ENCODE data around the gene RAD51B.

The RAD51B gene

GRCh38 chr14:68726093-68726695 lies 906.6 kb downstream of the RAD51B start:
- no peak for FAIRE-seq

DNA sequence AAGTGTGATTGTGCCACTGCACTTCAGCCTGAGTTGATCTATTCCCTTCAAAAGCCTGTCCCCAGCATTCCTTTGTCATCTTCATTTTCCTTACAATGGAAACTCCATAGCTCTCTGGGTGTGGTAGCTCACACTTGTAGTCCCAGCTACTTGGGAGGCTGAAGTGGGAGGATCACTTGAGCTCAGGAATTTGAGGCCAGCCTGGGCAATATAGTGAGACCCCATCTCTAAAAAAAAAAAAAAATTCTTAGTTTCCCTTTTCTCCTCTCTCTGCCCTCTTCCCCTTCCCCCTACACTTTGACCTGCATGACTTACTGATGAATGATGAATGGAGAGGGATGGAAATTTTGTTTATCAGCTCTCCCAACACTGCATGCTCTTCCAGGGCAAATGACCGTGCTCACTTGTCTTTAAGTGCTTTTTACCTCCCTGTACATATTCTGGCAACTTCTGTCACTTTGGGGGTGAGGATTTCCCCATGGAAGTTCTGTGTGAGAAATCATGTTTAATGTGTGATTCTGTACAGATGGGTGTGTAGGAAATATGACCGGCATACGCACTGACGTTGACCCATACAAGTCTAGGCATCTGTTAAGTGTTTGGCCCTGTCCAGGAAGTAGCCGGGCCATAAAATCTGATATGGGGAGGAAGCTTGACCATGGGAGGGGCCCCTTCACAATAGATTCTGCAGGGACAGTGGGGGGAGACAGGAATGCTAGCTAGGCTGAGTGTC lies 907.9 kb downstream of the RAD51B start:
- no peak for FAIRE-seq

DNA sequence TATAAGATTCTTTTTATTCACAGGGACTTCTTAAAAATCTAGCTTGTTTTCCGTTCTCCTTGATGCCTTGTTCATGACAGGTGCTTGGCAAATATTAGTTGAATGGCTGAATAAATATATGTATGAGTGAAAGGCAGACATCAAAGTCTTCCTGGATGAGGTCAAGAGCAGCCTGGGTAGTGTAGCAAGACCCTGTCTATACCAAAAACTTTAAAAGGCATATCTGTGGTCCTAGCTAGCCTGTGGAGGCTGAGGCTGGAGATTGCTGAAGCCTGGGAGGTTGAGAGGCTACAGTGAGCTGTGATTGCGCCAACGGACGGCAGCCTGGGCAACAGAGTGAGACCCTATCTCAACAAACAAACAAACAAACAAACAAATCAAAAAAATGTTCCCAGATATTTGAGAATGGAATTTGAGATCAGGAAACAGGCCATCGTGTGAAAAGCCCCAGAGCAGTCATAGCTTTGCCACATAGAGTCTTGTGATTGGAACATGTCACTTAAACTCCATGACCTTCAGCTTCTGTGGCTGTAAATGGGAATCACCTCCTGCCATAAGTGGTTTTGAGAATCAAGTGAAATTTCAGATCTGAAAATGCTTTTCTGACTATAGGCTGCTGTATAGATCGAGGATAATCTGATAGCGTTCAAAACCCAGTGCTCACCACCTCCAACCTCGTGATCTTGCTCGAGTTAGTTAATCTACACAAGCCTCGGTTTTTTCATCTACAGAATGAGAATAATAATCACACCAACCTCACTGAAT lies 908.9 kb downstream of the RAD51B start:
- FAIRE-seq: no peak

DNA sequence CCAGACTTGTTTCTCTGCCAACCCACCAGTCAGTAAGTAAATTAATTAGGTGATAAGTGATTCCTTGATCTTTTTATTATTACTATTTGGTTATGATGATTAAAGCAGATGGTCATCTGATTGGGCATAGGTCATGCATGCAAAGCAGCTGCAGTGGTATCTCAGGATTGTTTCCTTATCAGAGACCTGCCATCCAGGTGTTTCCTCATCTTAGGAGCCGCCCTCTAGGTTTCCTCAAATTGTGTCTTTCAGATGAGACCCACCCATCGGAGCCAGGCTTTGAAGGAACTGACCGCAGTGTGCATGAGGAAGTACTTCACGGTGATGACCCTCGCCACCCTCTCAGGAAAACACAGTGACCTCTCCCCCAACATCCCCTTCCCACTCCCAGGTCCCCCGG lies 910.0 kb downstream of the RAD51B start:
- no peak for FAIRE-seq

DNA sequence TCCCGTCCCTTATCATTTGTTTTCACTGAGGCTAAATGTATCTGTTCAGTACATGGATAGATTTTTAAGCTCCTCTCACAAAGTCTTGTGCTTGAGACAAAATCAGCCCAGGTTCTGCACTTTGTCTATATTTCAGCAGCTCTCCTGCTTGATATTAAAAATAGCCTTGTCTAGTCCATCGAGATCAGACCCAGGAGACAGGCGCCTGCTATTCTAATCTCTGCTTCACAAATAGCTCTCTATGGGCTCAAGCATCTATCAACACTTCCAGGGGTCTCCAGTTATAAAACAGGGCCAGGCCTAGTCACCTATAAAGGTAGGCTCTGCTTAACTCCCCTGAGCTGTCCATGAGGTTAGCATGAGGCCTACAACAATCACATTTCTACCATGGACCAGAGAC lies 910.8 kb downstream of the RAD51B start:
- no peak for FAIRE-seq

DNA sequence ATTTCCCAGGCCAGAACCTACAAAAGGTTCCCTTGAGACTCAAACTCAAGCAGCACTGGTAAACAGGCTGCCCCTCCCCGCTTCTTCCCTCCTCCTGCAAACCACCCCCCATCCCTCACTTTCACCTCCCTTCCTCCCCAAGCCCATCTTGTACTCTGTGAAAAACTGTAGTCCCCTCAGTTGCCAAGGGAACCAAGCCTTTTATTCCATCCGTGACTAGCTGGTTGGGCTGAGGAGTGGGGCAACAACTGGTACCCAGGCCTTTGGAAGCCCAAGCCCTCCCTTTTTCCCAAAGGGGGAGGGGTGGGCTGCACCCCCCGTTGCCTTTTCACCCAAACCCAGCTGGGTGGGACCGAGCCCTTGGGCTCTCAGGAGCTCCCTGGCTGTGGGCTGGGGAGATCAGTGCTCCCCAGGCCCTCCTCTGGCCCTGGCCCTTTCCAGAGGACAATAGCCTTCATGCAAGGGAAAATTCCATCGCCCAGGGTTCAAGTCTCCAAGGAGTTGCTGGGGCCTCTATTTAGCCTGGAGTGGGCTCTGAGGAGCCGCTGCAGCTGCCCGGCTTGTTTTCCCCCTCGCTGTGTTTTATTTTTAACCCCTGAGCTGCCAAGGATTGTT lies 911.3 kb downstream of the RAD51B start:
- FAIRE-seq: no peak

DNA sequence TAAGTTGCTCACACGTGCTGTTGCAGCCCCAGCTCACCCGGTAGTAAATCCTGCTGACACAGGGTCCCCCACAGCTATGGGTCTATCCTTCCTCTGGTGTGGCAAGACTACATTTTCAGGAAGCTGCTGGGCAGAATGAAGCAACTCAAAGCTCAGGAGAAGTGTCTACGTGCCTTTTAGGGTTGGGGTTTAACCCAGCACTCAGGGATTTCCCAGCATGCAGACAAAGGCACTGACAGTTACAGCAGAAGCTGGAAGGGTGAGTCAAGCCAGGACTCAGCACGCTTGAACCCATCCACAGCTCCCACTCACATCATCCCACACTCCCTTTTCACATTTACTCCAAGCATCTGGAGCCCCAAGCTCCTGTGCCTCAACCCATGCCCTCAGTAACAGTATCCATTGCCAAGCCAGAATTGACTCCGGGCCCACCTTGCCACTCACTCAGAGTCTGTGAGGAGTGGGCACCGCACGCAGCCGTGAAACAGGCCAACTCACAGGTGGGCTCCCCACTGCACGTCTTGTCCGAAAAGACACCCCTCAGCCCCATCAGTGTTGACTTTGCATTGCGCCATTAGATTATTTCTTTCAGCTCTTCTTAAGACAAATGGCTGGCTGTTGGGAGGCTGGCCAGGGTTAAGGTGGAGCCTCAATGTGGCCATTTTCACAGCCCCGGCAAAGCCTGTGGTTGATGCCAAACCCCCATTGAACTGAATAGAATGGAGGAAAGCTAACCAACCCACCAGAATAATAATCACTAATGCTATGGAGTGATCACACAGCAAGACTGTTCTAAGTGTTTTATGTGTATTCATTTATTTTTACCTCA lies 913.7 kb downstream of the RAD51B start:
- FAIRE-seq: no peak

DNA sequence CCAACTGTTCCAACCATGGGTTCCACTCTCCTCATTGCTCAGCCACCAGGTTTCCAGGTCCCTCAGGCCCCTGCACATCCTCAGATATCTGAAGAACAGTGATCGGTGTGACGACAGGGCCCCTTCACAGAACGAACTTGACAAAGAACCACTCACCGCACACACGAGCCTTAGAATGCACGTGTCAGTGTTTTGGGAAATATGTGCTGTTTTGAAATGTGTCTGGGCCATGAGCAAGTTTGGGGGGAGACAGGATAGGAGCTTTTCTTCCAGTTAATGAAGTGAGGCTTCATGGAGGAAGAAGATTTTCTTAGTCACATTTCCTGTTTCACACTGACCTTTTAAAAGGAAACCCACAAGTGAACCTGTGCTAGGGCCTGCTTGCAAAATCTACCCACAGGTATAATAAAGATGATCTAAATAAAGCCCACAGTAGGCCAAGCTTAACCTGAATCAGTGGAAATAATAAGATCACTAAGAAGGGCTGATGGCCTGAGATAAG lies 914.7 kb downstream of the RAD51B start:
- FAIRE-seq: no peak

DNA sequence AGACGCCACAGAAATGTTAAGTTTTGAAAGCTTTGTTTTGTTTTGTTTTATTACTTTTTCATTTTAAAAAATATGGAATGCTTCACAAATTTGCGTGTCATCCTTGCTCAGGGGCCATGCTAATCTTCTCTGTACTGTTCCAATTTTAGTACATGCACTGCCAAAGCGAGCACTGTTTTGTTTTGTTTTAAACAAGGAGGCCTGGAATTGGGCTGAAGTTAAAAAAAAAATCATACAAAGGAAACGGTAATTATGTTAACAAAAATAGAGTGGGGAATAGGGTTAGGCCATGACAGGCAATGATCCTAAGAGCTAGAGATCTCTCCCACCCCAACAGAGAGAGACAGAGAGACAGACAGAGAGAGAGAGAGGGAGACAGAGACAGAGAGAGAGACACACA lies 916.3 kb downstream of the RAD51B start:
- no peak for FAIRE-seq

DNA sequence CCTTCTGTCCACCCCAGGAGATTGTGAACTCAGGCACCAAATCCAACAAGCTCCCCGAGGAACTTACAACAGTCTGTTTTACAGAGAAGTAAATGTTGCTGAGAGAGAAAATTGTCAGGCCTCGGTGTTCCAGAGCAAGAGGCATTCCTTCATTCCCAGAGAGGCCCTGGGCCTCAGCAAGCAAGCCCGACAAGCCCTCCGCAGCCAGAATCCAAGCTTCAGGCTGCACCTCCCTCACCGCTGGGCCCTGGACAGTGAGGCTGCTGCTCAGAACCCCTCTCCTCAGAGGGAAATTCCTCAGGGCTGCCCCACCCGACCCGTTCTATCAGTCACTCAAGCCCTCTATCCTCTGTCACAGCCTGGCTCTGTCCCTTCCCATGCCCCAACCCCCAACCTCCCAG lies 916.9 kb downstream of the RAD51B start:
- no peak for FAIRE-seq

DNA sequence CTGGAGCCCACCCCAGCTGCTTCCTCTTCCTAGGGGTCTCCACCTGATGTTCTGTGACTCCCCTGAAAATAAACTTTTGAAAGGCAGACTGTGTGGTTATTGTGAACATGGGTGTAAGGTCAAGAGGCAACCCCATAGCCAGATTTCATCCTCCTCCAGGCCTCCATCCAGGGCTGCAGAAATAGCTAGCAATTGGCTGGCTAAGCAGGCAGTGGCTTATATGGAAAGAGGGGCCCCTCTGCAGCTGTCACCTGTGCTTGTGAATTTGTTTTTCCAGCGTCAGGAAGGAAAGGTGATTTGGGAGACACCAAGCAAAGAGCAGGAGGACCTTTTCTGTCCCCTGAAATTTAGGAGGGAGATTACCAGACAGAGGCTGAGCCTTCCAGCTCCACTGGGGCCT lies 917.5 kb downstream of the RAD51B start:
- no peak for FAIRE-seq

GRCh38 chr14:68738559-68738958 lies 919.0 kb downstream of the RAD51B start:
- no peak for FAIRE-seq

DNA sequence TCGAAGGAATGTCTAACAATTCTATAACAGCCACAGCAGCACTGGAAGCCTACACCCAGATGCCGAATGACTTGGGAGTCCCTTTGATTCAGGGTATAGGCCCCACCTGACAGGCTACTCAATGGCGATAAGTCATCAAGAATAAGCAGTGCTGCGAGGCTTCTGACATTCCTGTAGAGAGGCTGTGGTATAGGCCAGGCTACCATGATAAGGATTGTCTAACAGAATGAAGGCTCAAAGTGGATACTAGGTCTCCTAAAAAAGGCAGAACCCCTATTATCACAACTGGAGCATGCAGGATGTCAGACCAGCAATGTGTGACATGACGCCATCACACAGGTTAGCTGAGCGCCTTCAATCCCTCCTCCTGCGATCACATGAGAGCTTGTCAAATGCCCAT lies 920.1 kb downstream of the RAD51B start:
- no peak for FAIRE-seq

- FAIRE-seq: no peak
These were observed 921.4 kb downstream of the RAD51B start for GRCh38 chr14:68740788-68741476.

DNA sequence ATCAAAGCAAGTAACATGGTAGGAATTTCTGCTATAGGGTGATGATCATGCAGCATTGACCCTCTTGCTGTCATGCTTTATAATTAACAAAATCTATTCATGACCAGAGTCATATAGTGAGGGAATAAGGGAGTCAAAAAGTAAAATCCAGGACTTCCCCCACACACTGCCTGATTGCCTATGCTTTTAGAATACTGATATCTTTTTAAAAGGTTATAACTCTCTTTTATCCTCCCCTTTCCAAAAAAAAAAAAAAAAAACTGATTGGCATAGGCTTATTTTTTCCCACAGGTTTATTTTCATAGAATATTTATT lies 921.9 kb downstream of the RAD51B start:
- no peak for FAIRE-seq

- no peak for FAIRE-seq
These were observed 922.4 kb downstream of the RAD51B start for GRCh38 chr14:68741839-68742470.

DNA sequence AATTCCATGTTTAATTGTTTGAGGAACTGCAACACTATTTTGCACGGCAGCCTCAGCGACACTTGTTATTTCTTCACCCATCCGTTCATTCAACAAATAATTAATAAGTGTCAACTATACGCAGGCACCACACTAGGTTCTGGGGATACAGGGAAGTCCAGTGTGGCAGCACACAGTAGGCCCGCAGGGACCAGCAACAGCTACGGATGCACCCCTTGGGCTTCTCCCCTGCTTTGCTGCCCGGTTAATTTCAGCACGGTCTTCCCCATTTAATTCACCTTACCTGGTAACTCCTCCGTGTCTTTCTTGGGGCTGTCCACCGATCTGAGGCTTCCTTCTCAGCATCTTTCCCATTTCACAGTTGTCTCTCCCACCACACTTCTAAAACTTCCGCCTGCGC lies 925.0 kb downstream of the RAD51B start:
- no peak for FAIRE-seq

GRCh38 chr14:68747393-68747792 lies 927.8 kb downstream of the RAD51B start:
- FAIRE-seq: no peak

GRCh38 chr14:68748260-68748659 lies 928.7 kb downstream of the RAD51B start:
- FAIRE-seq: no peak

DNA sequence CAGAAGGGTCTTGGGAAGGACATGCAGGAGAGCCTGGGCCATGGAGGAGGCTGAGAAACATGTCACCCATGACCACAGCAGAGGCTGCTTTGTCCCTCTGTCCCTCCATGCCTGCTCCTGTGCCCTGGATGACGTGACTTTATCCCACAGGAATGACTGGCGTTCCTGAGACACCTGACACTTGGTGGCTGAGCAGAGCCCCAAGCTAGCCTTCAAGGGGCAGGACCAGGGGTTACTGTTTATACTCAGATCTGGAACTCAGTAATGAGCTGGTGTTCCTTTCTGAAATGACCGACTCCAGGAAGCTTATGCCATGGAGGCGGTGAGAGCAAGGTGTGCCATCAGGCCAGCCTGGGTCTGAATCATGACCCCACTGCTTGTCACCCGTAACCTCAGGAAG lies 929.1 kb downstream of the RAD51B start:
- no peak for FAIRE-seq
